NCI-H345 treated with DMSO at 0.1 percent for 48 hours (cell line): ENCODE results near the gene BCL2.

Experiments
- DNase-seq: peaks from one replicate; lab custom pipeline; 2025; ENCODE audit not compliant: unreplicated experiment; lab: John Stamatoyannopoulos, UW

Gene BCL2

DNA sequence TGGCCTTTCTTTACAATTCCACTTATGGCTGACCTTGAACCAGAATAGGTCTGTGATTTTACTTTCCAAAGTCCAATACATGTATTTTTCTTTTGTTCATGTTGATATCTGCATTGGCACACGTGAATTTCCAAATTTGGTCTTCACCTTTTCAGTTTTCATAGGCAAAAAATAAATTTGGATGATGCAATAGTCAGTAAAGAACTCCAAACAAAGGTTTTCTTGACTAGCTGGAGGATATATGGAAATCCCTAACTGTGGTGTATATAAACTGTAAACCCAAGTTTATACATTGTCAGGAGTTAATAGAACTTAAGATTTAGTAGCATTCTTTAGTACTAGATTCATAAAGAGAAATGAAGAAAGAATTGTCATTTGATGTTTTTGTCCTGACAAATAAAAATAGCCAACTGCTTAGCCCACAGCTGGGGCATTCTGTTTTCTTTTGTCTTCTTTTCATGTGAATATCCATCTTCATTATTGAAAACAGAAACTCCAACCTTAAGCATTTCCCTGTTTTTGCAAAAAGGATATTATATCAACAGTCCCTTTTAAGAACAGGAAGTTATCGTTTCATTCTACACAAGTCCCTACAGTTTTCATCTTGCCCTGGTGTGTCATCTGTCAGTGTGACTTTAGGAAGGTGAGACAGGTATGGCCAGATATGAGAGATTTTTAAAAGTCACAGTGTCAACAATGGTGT, 132.9 kb downstream of the BCL2 start:
- DNase-seq = no peak

- peak; percentile 34 for DNase-seq
Measured at GRCh38 chr18:63185984-63186383, 133.6 kb downstream of the BCL2 start.

GRCh38 chr18:63183952-63184770, 135.4 kb downstream of the BCL2 start:
- DNase-seq = no peak

DNA sequence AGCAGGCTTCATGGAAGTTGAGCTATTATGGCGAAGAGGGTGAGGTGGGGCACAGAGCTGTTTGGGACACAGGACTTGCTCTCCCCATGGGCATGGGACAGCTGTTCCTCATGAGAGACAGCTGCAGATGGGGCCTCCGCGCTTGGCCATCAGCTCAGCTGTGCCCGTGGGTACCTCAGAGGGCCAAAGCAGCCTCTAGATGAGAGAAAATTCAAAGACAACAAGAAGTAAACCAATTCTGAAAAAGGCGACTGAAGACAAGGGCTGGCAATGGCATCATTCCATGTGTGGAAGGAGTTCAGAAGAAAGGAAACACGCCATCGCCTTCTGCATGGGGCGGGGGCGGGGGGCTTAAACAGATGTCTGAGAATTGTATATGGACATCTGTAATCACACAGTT, 136.2 kb downstream of the BCL2 start:
- no peak for DNase-seq

GRCh38 chr18:63182861-63183260, 136.7 kb downstream of the BCL2 start:
- no peak for DNase-seq

DNA sequence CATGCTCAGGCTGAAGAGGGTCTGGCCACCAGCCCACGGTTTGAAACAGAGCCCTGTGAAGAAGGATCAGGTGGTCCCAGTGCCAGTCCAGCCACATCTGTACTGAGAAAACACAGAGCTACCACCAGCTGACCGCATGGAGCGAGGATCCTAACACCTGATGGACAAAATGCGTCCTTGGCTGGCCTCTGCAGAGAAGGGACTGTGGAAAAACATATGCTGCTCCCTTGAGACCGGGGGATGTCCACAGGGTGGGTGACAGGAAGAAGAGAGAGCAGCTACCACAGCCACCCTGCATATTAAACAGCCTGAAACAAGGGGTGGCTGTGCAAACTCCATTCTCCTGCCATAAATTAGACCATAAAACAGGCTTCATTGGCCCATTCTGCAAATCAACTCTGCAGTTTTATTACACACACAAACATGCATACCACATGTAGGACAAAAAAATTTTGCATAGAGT, 137.2 kb downstream of the BCL2 start:
- DNase-seq = no peak

DNA sequence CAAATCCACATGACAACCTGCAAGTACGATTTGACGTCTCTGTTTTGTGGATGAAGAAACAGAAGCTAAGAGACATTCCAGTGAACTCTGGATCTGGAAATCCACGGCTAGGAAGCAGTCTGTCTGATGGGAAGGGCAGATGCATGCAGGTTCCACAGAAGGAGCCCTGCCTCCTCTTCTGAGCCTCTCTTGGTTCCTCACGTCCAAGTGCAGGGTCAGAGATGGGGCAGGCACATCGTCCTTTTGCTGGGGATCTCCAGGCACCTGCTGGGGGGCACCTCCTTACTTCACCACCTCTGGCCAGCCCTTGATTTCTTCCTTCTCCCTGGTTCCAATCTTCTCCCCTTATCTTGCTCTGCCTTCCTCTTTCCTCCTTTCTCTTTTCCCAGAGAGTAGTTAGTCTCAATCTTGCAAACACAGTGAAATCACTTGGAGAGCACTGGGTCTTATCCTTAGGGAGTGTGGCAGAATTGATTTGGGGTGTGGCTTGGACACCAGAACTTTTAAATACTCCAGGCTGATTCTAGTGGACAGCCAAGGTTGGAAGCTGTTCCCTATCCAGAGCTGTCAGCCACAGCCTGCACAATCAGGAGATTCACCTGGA, 137.8 kb downstream of the BCL2 start:
- no peak for DNase-seq

DNA sequence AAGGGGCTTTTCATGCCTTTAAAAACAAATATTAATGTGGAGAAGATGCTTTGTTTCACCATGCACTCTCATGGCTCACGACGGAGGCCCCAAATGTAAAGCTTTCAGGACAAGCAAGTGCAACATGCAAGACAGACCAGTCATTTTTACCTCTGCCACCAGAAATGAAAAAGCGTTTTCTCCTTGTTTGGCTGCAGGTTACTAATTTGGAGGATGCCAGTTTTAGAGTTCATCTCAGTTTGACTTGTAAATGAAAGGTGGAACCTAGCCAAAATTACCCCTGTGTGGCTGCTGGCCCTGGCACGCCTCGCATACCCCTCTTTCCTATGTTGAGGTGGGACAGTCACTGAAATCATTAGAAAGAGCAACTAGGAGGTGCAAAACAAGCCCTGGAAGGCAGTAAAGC, 138.6 kb downstream of the BCL2 start:
- DNase-seq = no peak

DNA sequence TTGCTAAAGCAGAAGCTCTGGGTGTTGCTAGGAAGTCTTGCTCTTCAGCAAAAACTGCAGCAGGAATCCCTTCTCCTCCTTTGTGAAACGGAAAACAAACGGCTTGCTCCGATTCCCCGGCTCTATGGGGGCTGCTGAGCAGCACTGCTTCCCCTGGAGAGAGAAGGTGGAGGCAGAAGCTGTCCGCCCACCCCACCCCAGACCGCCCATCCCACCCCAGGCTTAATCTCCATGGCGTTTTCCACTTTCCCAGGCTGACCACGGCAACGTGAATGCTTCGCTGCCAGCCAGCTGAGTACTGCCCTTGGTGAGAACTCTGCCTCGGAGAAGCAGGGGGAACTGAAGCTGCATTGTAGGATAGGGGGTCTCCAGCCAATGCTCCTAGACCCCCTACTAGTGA, 139.2 kb downstream of the BCL2 start:
- DNase-seq = no peak

GRCh38 chr18:63179422-63179821, 140.1 kb downstream of the BCL2 start:
- no peak for DNase-seq

- no peak for DNase-seq
Measured at GRCh38 chr18:63178971-63179370, 140.6 kb downstream of the BCL2 start.

DNA sequence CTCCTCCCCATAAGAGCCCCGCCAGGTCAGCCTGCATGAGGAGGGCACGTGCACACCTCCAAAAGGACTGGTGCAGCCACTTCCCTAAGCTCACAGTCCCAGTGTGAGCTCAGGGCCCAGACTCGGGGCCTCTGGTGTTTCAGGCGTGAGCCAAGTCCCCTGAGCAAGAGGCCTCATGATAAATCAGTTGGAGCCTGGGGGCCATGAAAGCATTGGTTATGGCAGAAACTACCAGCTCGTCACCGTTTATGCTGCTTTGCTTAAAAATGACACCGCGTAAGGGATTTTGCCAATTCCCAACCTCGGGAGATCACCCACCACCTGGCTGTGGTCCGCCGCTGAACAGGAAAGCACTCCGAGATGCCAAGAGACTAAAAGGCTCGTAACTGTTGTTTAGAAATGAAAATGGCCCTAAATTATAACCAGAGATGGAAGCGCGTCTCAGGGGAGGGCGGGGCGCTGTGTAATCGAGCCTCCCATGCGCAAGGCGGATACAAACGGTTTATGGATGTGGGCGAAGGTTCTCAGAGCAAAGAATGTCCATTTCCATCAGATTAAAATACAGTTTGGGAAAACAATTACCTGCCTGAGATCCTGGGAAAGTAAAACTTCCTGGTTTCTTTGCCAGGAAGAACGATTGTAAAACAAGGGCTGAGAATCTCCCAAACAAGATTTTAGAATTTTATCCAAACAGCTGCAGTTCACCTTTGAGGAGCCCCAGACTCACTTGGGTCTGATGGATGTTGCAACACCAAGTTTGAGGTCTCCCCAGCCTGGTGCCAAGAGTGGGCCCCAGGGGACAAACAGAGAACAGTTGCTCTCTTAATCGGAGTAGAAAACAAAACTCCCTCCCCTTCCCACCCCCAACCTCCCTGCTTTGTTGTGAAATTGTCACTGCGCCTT, 141.4 kb downstream of the BCL2 start:
- no peak for DNase-seq

DNA sequence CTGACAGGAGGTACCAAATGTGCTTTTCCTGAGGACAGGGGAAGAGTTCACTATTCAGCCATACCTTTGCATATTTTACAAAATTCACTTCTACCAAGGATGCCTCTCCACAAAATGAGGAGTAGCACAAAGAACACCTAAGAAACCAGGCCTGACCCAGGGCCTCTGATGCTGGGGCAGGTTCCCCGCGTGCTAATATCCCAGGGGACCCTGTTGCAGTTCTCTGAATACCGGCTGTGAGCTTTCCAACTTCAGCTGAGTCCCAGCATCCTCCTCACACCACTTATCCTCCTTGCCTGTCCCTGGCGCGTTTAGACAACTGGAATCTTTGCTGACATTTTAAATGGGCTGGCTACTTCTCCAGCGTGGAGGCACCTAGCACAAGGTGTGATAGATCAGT, 142.3 kb downstream of the BCL2 start:
- no peak for DNase-seq

DNA sequence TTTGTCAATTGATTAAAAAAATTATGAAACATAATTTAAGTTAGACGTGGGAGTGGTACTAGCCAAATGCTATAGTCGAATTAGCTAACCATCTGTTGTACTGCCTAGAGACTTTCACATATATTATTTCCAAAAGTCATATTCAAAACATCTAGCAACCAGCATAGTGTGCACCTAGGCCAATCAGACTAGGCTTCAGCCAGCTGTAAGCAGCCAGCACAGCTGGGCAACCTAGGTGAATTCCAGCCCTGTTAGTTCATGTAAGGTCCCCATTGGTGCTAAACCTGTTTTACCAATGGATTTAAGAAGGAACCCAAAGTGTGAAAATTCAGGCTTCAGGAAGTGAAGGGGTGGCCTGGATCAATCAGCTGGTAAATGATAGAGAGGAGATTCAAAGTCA, 144.3 kb downstream of the BCL2 start:
- DNase-seq = no peak

DNA sequence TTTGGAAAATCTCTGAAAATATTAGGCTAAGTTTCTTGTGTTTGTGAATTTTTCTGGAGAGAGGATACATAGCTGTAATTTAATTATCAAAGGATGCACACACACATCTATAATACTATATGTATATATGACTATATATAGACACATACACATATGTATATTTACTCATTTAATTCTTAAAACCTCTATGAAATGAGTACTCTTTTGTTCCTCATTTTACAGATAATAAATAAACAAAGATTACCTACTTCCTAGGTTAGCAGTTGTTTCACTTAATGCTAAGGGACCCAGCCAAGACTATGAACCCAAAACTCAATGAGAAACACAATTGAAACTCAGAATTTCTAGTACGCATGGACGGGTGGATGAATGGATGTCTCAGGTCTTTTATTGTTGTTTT, 145.6 kb downstream of the BCL2 start:
- DNase-seq = no peak

DNA sequence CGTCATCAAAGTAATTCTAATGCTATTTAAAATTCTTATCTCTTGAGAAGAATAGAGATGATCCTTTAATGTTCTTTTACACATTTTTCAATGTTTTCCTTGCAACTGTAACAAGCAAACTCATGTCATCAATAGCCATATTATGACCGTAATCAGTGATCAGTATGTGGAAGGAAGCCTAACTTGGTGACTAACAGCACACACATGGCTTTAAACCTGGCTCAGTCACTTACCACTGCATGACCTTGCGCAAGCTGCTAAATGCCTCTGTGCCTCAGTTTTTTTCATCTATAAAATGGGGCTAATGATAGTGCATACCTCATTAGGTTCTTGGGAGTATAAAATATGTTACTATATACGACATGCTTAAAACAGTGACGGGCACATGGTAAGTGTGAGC, 149.7 kb downstream of the BCL2 start:
- no peak for DNase-seq

- no peak for DNase-seq
Measured at GRCh38 chr18:63168287-63168686, 151.3 kb downstream of the BCL2 start.

DNA sequence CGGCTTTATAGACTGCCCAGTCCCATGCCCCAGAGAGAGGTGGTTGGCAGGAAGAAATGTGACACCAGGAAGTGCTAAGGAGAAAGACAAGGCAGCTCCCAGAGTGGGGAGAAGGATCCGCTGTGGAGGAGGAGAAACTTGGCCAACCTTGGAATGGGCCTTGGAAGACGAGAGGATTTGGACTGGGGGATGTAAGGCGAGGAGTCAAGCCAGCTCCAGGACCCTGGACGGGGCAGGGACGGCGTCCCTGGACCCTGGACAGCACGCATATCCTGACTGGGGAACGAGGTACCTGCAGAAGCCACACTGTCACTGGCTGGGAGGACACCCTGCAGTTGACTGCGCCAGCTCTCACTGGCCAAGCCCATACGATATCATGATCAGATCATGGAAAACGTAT, 153.4 kb downstream of the BCL2 start:
- no peak for DNase-seq

DNA sequence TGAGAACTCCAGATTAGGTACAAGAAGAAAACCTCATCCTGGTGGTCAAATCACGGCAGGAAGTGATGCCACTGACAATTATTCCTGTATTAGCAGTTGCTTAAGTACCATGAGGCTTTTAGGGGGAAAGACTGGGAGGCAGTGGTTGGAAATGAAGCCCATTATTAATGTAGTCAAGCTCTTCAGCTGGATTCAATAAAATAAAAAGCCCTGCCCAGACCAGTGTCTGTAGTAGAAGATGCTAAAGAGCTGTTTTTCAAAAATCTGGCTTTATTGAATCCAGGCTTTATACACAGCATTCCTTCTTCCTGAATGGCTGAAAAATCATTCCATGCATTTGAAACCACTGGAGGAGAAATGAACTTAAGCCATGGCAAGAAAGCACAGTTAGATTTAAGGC, 155.2 kb downstream of the BCL2 start:
- no peak for DNase-seq

DNA sequence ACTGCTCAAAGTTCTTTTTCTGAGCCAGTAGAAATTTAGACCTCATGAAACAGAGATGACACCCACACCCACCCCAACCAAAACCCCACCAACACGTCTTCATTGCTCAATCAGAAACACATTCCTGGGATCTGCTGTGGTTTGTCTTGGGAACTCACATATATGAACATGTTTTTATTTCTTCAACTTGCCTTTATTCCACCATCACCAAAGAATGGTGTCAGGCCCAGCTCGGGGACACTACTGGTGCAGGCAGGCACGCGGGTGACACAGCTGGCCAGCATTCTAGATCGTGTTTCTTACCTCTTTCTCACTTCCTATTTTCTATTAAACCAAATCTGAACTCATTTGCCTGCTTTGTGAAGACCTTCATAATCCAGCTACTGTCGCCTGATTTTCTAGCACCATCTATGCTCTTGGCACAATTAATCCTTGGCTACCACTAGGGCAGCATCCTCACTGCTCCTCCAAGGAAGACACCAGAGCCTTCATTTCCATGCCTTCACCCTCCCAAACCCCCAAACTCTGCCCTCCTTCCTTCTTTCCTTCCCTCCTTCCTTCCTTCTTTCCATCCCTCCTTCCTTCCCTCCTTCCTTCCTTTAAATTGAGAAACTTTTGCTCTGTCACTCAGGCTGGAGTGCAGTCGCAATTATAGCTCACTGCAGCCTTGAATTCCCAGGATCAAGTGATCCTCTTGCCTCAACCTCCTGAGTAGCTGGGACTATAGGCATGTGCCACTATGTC, 157.1 kb downstream of the BCL2 start:
- DNase-seq = no peak
